Measurements from ENCODE around the gene FBLN2.

GRCh38 chr3:13610006-13610570 lies 61.2 kb downstream of the FBLN2 start:
- no peak for TF ChIP-seq CTCF (IDR thresholded peaks at IDR 0.05; ENCODE audit: low read depth, low read length)
- TF ChIP-seq EZH2phosphoT487 (IDR thresholded peaks at IDR 0.05; ENCODE audit: low read depth), result no peak
